Mammary epithelial cell (primary cell): ENCODE results near the gene CDKN2AIPNL.
"Not testable (repeated sequence)": the region's sequence is repeated elsewhere in the genome, so short reads cannot be mapped to it uniquely, and the experiment has no call there.

Experiments used
- CTCF ChIP-seq, 2 donors: IDR thresholded peaks in 1 of 2; conservative IDR thresholded peaks in 1 of 2; 2 replicates each; pipeline ENCODE4 v1.5.1; 2011 to 2012; ENCODE audit warnings: inconsistent platforms in 2 of 2, low read length in 2 of 2, mild to moderate bottlenecking in 2 of 2, control low read depth in 1 of 2, low read depth in 1 of 2; ENCODE audit not compliant: insufficient read depth in 1 of 2; ENCODE audit errors: extremely low read depth in 1 of 2
- EZH2 ChIP-seq: IDR thresholded peaks from 2 replicates; pipeline ENCODE4 v1.6.1; 2012; ENCODE audit warnings: low read length, inconsistent platforms, borderline replicate concordance

- not testable (repeated sequence) for TF ChIP-seq CTCF (conservative IDR thresholded peaks at IDR 0.05 in 1 of 2, IDR thresholded peaks at IDR 0.05 in 1 of 2; ENCODE audit: extremely low read depth in 1 of 2, insufficient read depth in 1 of 2, low read depth in 1 of 2, low read length in 2 of 2); EZH2
Observed at GRCh38 chr5:134382204-134382603, 29.5 kb downstream of the CDKN2AIPNL start.
